OCI-LY7 (cell line): ENCODE results near the gene UBE3C.

Experiments
- CTCF ChIP-seq: fragments of 200-600 bp; sonication (generic); conservative IDR thresholded peaks from 2 replicates; pipeline ENCODE4 v1.5.1; 2014; ENCODE audit warnings: mild to moderate bottlenecking, antibody characterized with exemption, low read length, moderate library complexity, mixed read lengths
- EZH2phosphoT487 ChIP-seq: fragments of 200-600 bp; sonication (generic); IDR thresholded peaks from 2 replicates; pipeline ENCODE4 v1.6.1; 2018; ENCODE audit warnings: low read depth, borderline replicate concordance, mild to moderate bottlenecking, mixed run types, antibody characterized with exemption, low read length, moderate library complexity, mixed read lengths

DNA sequence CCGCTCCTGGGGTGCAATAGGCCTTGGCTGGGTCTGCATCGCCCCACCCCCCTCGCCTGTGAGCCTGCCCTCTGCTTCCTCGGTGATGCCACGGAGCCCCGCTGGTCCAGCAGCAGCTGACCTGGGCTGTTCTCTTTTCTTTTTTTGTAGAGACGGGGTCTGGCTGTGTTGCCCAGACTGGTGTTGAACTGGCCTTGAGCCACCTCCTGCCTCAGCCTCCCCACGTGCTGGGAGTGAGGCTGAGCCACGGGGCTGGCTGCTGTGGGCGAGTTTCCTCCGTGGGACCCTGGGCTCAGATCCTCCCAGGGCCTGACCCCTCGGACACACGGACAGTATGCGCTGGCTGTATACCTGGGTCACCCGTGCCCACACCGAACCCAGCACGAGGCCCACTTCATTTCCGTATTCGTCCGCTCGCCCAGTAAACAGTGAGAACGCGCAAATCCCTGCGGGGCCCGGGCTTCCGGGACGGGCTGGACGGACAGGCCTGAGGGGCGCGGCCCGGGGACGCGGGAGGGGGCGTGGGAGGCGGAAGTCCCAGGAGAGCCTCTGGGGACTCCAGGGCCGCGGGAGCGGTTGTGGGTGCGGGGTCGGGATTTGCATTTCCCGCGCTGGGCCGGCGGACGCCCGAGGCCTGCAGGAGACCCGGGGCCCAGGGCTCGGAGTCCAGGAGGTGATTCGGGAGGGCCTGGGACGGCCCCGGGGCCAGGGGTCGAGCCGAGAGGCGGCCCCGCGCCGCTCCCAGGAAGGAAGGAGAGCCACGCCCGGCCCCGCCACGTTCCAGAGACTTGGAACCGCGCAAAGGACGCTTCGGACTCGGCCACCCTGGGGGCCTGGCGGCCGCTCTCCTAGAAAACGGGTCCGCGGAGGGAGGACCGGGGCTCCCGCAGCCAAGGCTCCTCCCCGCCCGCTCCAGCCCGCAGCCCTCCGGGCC is 140.3 kb downstream of the UBE3C start:
- TF ChIP-seq CTCF (no peak), EZH2phosphoT487 (no peak)
